Activated naive CD8-positive, alpha-beta T cell treated with anti-CD3 and anti-CD28 coated beads, Interleukin-2, amount 10 ng/mL, durations not matched to agents 7 days and 5 days (primary cell): Measurements from ENCODE around the gene GJD2. TPM values are rescaled to one million over a fixed set of nuclear protein-coding genes. Genes with fewer than 3 reads are reported as not detected.

Source experiments
- ATAC-seq: fragments of 150-1000 bp; cut with Tn5 transposase; one replicate; pipeline ENCODE4 v1.10.0; 2021; ENCODE audit warnings: low read depth, moderate library complexity
- POLR2A ChIA-PET: fragments of 350-600 bp; sonication (Branson Sonifier 250); formaldehyde crosslinking; loops from one replicate; lab custom pipeline; 2021; ENCODE audit warnings: antibody characterized with exemption; lab: Charles Lee
- DNase-seq: peaks from one replicate; pipeline ENCODE4 v3.0.0; 2021
- H3K27ac Mint-ChIP-seq: one replicate; pipeline ENCODE4 v1.8.0; 2022; ENCODE audit warnings: mild to moderate bottlenecking, mixed read lengths
- H3K27me3 Mint-ChIP-seq: one replicate; pipeline ENCODE4 v1.8.0; 2022; ENCODE audit warnings: mild to moderate bottlenecking, moderate library complexity, mixed read lengths
- H3K36me3 Mint-ChIP-seq: one replicate; pipeline ENCODE4 v1.8.0; 2021; ENCODE audit warnings: mild to moderate bottlenecking, mixed read lengths
- H3K4me1 Mint-ChIP-seq: one replicate; pipeline ENCODE4 v1.8.0; 2021; ENCODE audit warnings: mixed read lengths
- H3K4me3 Mint-ChIP-seq: one replicate; pipeline ENCODE4 v1.8.0; 2022; ENCODE audit warnings: mild to moderate bottlenecking, moderate library complexity, mixed read lengths
- H3K9me3 Mint-ChIP-seq: one replicate; pipeline ENCODE4 v1.8.0; 2021; ENCODE audit warnings: mixed read lengths
- total RNA-seq, 2 experiments: library from RNA; stranded (reverse); gene quantifications; one replicate each; pipeline ENCODE4 v1.2.3, GENCODE V29; 2021

GJD2 gene
- total RNA-seq, 2 experiments from 2014 or later = not detected

GRCh38 chr15:34729056-34729455 lies 25.7 kb downstream of the GJD2 start:
- ATAC-seq = no peak
- Mint-ChIP-seq H3K4me3 (no peak overlapping the region), H3K4me1 (peaks cover 3% of the 10 kb centered on the region), H3K27me3 (peaks cover 10% of the 10 kb centered on the region), H3K36me3 (no peaks in the 10 kb centered on the region), H3K9me3 (peaks cover 1% of the 10 kb centered on the region), H3K27ac (no peak overlapping the region)
- no peak for DNase-seq
- POLR2A ChIA-PET = no interaction called here

DNA sequence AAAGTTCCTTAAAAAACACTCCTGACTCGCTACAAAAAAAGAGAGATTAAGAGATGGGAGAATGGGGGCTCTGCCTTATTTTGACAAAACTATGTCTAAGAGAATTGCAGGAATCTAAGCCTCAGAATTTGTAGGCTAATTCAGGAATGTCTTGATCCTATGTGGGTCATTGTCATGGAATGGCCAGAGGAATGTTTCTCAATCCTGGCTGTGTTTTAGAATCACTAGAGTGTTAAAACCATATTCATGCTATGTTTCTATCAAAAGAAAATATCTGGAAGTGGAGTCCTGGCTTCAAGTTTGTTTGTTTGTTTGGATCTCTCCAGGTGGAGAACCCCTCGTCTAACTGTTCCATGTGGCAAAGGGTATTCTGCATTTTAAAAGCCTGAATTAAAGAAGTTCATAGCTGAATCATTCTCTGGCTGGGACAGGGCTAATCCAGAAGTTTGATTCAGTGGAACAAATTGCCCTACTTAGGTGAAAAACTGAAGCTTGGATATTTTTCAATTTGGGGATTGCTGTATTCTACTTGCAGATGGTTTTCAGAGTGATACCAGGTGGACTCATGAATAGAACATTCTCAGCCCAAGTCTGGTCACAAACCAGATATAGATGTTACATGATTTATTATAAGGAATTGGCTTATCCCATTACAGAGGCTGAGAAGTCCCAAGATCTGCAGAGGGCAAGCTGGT lies 28.2 kb downstream of the GJD2 start:
- peaks cover 1% of the 10 kb centered on the region for H3K9me3 Mint-ChIP-seq
- POLR2A ChIA-PET = no interaction called here
- H3K27ac Mint-ChIP-seq = no peak overlapping the region
- no peaks in the 10 kb centered on the region for H3K4me1 Mint-ChIP-seq
- ATAC-seq (no peak), DNase-seq (no peak)
- no peaks in the 10 kb centered on the region for H3K36me3 Mint-ChIP-seq
- H3K4me3 Mint-ChIP-seq = no peak overlapping the region
- peaks cover 33% of the 10 kb centered on the region for H3K27me3 Mint-ChIP-seq

GRCh38 chr15:34725556-34725955 lies 29.2 kb downstream of the GJD2 start:
- POLR2A ChIA-PET = no interaction called here
- H3K36me3 Mint-ChIP-seq = no peaks in the 10 kb centered on the region
- DNase-seq = no peak
- H3K4me1 Mint-ChIP-seq = no peaks in the 10 kb centered on the region
- H3K9me3 Mint-ChIP-seq = peaks cover 1% of the 10 kb centered on the region
- peaks cover 41% of the 10 kb centered on the region for H3K27me3 Mint-ChIP-seq
- H3K27ac Mint-ChIP-seq = no peak overlapping the region
- no peak overlapping the region for H3K4me3 Mint-ChIP-seq
- ATAC-seq = no peak

- Mint-ChIP-seq H3K9me3 (peaks cover 1% of the 10 kb centered on the region), H3K36me3 (no peaks in the 10 kb centered on the region), H3K4me3 (no peak overlapping the region), H3K4me1 (no peaks in the 10 kb centered on the region), H3K27me3 (peaks cover 50% of the 10 kb centered on the region), H3K27ac (no peak overlapping the region)
- no peak for ATAC-seq
- POLR2A ChIA-PET = no interaction called here
- DNase-seq = no peak
Measured at GRCh38 chr15:34724481-34724880, 30.3 kb downstream of the GJD2 start.

- DNase-seq = no peak
- peaks cover 57% of the 10 kb centered on the region for H3K27me3 Mint-ChIP-seq
- POLR2A ChIA-PET = no interaction called here
- no peaks in the 10 kb centered on the region for H3K4me1 Mint-ChIP-seq
- no peak for ATAC-seq
- peaks cover 1% of the 10 kb centered on the region for H3K9me3 Mint-ChIP-seq
- no peak overlapping the region for H3K4me3 Mint-ChIP-seq
- H3K27ac Mint-ChIP-seq = no peak overlapping the region
- H3K36me3 Mint-ChIP-seq = no peaks in the 10 kb centered on the region
Measured at GRCh38 chr15:34722439-34722836, 32.4 kb downstream of the GJD2 start.

GRCh38 chr15:34721802-34722438 lies 32.9 kb downstream of the GJD2 start:
- ATAC-seq (no peak), DNase-seq (no peak)
- H3K9me3 Mint-ChIP-seq = no peaks in the 10 kb centered on the region
- H3K4me1 Mint-ChIP-seq = no peaks in the 10 kb centered on the region
- peaks cover 60% of the 10 kb centered on the region for H3K27me3 Mint-ChIP-seq
- no peak overlapping the region for H3K4me3 Mint-ChIP-seq
- H3K27ac Mint-ChIP-seq = no peak overlapping the region
- no peaks in the 10 kb centered on the region for H3K36me3 Mint-ChIP-seq
- POLR2A ChIA-PET = no interaction called here

DNA sequence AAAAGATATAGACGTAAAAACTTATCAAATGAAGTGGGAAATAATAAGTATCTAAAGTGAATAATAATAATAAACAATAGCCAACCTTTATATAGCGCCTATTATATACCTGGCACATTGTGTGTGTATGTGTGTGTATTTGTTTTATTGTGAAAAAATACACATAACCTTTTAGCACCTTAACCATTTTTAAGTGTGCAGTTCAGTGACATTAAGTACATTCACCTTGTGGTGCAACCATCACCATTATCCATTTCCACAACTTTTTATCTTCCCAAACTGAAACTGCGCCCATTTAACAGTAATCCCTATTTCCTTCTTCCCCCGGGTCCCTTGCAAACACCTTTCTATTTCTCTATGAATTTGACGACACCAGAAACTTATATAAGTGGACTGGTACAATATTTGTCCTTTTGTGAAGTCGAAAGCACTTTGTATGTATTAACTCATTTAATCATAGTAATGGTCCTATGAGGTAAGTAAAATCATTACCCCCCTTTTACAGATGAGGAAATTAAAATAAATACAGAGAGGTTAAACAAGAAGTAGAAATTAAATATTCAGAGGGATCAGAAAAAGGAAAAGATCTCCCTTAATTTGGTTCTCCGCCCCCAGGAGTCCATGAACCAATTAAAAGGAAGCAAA lies 33.5 kb downstream of the GJD2 start:
- no peak for DNase-seq
- no peak for ATAC-seq
- Mint-ChIP-seq H3K9me3 (no peaks in the 10 kb centered on the region), H3K27me3 (peaks cover 60% of the 10 kb centered on the region), H3K27ac (no peak overlapping the region), H3K36me3 (no peaks in the 10 kb centered on the region), H3K4me3 (no peak overlapping the region), H3K4me1 (no peaks in the 10 kb centered on the region)
- POLR2A ChIA-PET = no interaction called here

DNA sequence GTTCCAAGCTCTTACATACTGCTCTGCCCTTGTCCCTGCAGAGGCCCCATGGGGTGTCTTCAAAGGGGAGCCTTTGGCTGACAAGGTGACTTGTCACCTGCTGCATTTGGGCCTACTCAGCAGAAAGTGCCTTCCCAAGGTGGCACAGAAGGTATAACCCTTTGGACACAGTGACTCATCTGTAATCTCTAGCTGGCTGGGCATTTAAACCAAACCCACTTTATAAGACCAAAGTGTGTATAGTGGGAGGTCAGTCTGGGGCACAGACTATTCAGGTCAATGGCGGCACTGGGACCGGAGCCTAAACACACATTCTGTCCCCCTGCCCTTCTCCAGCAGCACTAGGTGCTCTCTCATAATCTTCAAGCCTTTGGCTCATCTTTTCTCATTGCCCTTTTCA lies 35.1 kb downstream of the GJD2 start:
- POLR2A ChIA-PET = no interaction called here
- Mint-ChIP-seq H3K9me3 (no peaks in the 10 kb centered on the region), H3K4me1 (no peaks in the 10 kb centered on the region), H3K4me3 (no peak overlapping the region), H3K27me3 (peaks cover 57% of the 10 kb centered on the region), H3K27ac (no peak overlapping the region), H3K36me3 (no peaks in the 10 kb centered on the region)
- ATAC-seq = no peak
- DNase-seq = no peak

DNA sequence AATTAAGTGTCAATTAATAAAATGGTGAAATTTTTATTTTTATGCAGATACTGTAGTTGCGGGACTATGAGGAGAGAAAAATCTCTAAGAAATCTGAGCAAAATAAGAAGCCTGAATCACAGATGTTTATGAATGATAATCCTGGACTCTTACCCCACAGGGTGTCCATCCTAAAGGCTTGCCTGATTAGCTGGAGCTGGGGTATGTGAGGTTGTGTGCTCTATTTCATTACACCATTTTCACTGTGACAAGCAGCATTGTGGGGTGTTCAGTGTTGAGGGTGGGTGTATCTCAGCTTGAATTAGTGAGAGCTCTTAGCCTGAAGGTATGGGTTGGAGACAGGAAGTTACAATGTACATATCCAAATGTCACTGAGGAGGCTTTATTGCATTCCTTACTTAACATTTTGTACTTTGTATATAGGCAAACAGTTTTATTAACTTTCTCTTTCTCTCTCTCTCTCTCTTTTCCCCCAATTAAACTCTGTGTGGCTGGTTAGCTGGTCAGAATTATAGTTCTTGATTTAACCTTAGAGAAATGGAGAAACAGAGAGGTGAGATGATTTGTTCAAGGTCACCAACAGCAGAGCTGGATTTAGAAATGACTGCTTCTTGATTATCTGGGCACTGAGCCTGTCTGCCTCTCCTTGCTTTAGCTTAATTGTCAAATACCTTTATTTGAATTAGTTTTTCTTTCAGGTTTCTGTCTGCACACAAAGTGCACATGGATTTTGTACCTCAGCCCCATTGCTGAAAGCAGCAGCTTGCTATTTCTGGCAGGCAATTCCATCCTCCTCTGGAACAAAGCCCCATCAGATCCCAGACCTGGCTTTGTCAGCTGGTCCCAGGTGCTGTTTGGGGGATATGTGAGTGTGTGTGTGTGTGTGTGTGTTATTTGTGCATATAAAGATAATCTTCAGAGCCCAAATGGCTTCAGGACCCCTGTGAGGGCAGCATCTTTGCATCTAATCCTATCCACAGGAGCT lies 35.8 kb downstream of the GJD2 start:
- POLR2A ChIA-PET = no interaction called here
- H3K36me3 Mint-ChIP-seq = no peaks in the 10 kb centered on the region

DNA sequence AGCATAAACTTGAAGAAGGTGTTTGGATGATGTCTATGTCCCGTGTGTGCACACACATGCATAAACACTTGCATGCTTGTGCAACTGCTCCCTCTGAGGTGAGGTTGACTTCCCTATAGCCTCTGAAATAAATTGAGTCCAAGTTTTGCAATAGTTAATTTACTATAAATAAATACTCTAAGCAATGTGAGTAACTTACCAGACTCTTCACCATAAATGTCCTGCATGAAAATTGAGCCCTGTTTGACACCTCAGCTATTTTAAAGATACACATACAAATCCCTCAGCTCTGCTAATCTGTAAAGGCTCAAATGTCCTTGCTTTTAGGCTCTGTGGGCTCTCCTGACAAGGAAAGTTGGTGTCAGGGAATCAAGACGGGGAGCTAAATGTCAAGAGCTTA lies 37.1 kb downstream of the GJD2 start:
- no peak for DNase-seq

More for the DNA sequence above, 35.8 kb downstream of the GJD2 start:
- Mint-ChIP-seq H3K4me1 (no peaks in the 10 kb centered on the region), H3K27ac (no peak overlapping the region), H3K27me3 (peaks cover 58% of the 10 kb centered on the region), H3K9me3 (no peaks in the 10 kb centered on the region), H3K4me3 (no peak overlapping the region)
- ATAC-seq = no peak
- DNase-seq = no peak

GRCh38 chr15:34716111-34716510 lies 38.7 kb downstream of the GJD2 start:
- no peaks in the 10 kb centered on the region for H3K36me3 Mint-ChIP-seq
- no peak overlapping the region for H3K27ac Mint-ChIP-seq
- H3K4me1 Mint-ChIP-seq = no peaks in the 10 kb centered on the region
- H3K27me3 Mint-ChIP-seq = peaks cover 37% of the 10 kb centered on the region
- POLR2A ChIA-PET = no interaction called here
- no peak for ATAC-seq
- no peak overlapping the region for H3K4me3 Mint-ChIP-seq
- no peak for DNase-seq
- no peaks in the 10 kb centered on the region for H3K9me3 Mint-ChIP-seq

More for the DNA sequence above, 37.1 kb downstream of the GJD2 start:
- no peak for ATAC-seq
- Mint-ChIP-seq H3K9me3 (no peaks in the 10 kb centered on the region), H3K27me3 (peaks cover 45% of the 10 kb centered on the region), H3K4me3 (no peak overlapping the region), H3K4me1 (no peaks in the 10 kb centered on the region), H3K36me3 (no peaks in the 10 kb centered on the region), H3K27ac (no peak overlapping the region)
- POLR2A ChIA-PET = no interaction called here

DNA sequence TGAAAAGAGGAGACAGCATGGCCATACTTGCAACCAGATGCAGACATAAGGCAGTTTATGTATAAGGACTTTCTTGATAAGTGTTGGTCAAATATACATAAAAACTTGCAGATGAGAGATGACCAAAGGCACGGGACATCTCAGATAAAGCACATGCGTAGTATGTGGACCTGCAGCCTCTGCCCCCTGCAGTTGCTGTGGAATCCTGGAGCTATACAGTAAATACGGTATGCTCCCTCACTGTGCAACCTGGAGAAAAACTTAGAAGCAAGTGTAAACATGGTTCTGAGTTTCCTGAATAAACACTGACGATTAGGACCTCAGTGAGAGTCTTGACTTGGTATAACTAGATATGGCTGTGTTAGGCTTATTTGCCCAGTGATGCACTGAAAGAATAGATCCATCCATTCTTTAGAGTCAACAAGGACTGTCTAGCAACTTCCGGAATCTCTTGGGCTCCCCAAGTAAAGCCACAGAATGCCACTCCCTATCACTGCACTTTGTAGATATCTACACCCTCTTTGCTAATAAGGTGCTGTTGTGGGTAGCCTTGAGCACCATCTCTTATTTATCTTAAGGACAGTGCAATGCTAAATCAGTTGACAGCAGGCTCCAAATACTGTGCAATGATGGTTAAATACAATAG lies 40.2 kb downstream of the GJD2 start:
- ATAC-seq = no peak
- no peaks in the 10 kb centered on the region for H3K4me1 Mint-ChIP-seq
- no peaks in the 10 kb centered on the region for H3K36me3 Mint-ChIP-seq
- H3K4me3 Mint-ChIP-seq = no peak overlapping the region
- no peak overlapping the region for H3K27ac Mint-ChIP-seq
- POLR2A ChIA-PET = no interaction called here
- H3K27me3 Mint-ChIP-seq = peaks cover 24% of the 10 kb centered on the region
- no peaks in the 10 kb centered on the region for H3K9me3 Mint-ChIP-seq
- DNase-seq = no peak

DNA sequence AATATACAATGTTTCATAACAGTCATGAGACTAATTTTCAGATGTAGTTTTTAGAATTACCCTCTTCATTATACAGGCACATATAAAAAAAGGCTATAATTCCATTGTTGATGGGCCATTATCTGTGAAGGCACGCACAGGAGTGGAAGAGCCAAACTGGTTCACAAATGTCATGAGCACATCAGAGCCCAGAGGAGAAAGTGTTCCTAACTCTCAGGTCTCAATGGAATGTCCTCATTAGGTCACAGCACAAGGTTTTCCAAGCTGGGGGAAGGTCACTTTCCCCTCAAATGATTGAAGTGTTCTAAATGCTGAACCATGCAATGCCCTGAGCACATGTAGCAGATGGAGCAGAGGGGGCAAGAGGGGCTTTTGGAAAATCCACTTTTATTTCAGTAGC lies 41.2 kb downstream of the GJD2 start:
- H3K27ac Mint-ChIP-seq = no peak overlapping the region
- H3K27me3 Mint-ChIP-seq = peaks cover 21% of the 10 kb centered on the region
- DNase-seq = no peak
- H3K9me3 Mint-ChIP-seq = no peaks in the 10 kb centered on the region
- ATAC-seq = no peak
- POLR2A ChIA-PET = no interaction called here
- H3K36me3 Mint-ChIP-seq = no peaks in the 10 kb centered on the region
- no peaks in the 10 kb centered on the region for H3K4me1 Mint-ChIP-seq
- H3K4me3 Mint-ChIP-seq = no peak overlapping the region
